HG02870 (cell line): ENCODE data around the gene ELL.

Source experiments
- ATAC-seq: cut with Tn5 transposase; IDR thresholded peaks from one replicate; pipeline ENCODE4 v1.9.1; 2021; ENCODE audit warnings: mild to moderate bottlenecking, moderate library complexity; ENCODE audit not compliant: unreplicated experiment

The ELL gene

GRCh38 chr19:18506101-18506930, 15.6 kb downstream of the ELL start:
- ATAC-seq: no peak

- no peak for ATAC-seq
These were observed 16.8 kb downstream of the ELL start for GRCh38 chr19:18504886-18505610.

GRCh38 chr19:18503971-18504885, 17.6 kb downstream of the ELL start:
- no peak for ATAC-seq

GRCh38 chr19:18503337-18503970, 18.4 kb downstream of the ELL start:
- no peak for ATAC-seq

DNA sequence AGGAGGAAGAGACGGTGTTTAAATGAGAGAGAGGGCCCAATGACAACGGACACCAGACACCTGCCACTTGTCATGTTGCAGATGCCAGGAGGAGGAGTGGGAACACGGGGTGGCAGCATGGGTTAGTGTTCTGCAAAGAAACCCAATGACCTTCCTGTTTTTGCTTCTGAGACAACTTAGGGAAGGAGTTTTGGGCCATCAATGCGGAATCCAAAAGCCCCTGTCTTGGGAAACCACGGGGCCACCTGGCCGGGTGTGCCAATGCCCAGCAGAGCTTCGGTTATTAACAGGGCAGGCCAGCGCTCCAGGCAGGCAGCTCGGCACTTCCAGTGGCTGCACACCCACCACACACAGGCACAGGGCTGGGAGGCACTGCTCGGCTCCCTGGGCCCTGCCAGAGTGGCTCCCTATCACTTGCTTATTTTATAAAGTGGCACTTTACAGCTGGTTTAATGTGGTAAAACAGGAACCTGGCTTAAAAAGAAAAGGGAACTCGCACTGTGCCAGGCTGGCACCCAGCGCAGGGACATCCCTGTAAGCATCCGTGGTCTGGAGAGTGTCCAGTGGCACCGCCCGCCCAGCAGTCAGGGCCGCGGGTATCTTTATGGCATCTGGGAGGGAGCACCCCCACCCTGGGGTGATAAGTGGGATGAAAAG, 19.1 kb downstream of the ELL start:
- no peak for ATAC-seq

DNA sequence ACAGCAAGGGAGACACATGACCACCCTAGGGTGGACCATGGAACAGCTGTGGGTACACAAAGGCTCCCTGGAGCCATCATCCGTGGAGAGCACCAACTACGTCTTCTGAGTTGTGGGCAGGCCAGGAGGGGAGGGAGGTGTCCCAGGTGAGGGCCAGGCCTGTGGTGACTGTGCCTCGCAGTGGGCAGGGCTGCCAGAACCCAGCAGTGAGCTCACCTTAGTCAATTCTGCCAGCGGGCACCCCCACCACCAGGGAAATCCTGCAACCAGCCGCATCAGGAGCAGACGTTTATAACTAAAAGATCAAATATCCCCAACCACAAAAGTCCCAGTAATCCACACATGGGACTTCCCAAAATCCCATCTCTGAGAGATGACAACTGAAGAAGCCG, 19.6 kb downstream of the ELL start:
- ATAC-seq: no peak

DNA sequence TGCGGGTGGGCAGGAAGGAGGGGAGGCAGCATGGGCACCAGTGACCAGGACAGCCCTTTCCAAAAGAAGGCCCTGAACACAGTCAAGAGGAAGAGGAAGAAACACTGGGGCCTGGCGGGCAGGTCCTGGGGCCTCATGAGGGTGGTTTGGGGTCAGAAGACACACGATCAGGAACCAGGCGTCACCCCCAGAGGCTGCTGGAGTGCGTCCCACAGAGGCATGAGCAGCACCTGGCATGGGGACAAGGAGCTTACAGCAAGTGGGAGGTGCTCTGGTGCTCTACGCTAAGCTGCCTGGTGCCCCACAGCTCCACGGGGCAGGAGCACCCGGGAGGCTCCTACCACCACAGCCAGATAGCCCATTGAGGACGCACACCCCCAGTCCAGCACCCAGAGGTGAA, 20.0 kb downstream of the ELL start:
- ATAC-seq: no peak

DNA sequence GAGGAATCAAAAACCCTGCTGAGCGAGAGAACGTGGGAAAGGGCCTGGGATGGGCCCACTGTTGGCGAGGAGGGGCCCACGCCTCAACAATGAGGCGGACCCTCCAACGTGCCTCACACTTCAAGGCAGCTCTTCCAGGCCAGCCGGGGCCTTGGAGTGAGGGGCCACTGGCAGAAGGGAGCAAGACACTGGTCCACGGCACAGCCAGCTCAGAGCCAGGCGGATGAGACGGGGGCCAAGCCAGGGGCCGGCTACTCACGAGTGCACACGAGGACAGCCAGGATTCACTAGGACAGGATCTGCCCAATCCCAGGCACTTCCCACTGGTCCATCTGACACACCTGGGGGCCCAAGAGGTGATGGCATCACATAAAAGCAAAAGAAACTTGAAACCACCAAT, 20.5 kb downstream of the ELL start:
- no peak for ATAC-seq

DNA sequence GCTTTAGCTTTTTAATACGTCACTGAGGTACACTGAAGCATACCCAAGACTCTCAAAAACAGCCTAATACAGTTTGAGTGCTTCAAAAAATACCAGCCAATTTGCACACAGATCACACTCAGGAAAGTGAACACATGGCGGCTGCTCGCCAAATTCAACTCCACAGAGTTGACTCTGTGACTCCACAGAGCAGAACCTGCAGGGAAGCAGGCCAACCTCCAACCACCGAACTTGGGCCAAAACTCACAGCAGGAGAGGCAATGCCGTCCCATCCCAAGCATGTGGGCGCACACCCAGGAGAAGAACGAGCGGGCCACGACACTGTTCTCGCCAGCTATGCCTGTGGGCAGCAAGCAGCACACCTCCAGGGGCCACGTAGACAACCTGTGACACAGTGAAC, 21.1 kb downstream of the ELL start:
- no peak for ATAC-seq

DNA sequence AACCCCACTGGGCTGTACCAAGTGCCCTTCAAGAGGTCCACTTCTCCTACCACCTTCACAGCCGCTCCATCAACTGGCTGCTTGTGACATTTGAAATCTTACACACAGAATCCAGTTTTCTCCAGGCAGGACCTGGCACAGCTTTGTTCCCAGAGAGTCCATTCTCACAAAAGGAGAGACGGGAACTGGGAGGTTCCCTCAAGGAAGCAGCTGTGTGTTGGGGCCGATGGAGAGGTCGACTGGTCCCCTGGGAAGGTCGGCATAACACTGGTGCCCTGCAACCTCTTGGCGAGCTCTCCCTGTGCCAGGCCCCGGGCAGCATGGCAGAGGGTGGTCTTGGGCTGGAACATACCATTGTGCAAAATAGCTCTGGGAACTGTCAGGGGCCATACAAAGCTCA, 21.5 kb downstream of the ELL start:
- no peak for ATAC-seq

DNA sequence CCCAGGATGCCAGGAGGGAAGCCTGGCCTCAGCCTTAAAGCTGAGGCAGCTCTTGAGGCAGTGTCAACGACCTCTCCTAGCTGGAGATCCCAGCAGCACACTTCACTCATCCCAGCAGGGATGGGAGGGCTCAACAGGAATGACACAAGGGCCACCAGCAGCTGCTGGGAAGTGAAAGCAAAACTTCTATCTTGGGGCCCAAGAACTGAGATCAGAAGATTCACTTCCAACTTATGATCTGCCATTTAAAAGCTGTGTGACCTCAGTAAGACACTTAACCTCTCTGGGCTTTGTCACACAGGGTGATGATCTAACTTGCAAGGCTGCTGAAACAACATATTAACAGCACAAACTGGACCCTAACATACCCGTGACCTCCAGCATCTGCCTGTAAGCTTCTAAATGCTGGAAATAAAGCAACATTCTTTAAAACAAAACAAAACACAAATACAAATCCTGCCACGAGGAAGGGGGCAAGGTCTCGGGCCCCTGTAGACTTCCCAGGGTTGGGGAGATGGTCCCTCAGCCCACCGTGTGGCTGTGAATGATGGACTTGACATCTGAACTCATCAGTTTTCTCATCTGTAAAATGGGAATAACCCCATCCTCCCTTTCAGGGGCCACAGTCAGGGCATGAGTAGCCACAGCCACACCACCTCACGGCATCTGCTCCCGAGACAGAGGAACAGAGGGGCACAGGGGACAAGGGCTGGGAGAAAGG, 22.7 kb downstream of the ELL start:
- no peak for ATAC-seq

DNA sequence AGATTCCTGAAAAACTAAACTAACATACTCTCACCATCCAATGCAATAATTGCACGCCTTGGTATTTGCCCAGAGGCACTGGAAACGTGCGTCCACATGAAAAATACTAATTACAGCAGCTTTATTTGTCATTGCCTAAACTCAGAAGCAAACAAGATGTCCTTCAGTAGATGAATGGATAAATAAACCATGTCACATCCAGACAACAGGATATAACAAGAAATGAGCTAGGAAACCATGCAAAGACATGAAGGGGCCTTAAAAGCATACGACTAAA, 25.0 kb downstream of the ELL start:
- no peak for ATAC-seq

DNA sequence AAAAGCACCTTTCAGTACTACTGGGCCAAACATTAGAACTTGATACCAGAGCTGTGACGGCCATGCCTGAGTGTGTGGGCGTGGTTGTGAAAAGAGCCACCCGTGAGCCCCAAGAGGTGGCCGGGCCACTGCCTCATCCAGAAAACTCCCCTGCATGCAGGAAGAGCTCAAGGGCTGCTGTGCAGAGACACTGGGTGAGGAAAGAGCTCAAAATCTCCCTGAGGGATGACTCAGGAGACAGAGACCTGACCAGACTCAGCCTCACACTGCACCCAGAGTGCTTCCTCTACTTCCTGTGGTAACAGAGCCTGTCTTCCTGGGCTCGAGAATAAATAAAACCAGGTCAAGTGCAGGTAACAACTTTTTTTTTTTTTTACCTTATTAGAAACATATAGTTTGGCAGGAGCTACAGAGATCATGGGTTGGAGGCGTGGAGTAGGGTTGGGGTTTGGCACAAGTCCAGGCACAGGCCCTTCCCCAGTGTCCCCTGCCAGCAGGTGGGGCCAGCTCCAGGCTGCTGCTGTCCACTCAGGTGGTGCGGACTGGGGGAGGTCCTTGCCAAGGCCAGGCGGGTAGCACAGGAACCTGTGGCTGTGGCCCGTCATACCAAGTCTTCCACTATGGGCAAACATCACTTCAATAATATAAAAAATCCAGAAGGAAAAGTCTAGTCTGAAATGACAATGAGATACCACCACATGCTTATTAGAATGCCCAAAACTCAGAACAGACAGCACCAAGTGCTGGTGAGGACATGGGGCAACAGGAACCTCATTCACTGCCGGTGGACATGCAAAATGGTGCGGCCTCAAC, 25.5 kb downstream of the ELL start:
- ATAC-seq: no peak

GRCh38 chr19:18495204-18495911, 26.5 kb downstream of the ELL start:
- ATAC-seq: no peak

- ATAC-seq: no peak
These were observed 27.6 kb downstream of the ELL start for GRCh38 chr19:18494267-18494607.

- ATAC-seq: no peak
These were observed 28.2 kb downstream of the ELL start for GRCh38 chr19:18493440-18494266.

DNA sequence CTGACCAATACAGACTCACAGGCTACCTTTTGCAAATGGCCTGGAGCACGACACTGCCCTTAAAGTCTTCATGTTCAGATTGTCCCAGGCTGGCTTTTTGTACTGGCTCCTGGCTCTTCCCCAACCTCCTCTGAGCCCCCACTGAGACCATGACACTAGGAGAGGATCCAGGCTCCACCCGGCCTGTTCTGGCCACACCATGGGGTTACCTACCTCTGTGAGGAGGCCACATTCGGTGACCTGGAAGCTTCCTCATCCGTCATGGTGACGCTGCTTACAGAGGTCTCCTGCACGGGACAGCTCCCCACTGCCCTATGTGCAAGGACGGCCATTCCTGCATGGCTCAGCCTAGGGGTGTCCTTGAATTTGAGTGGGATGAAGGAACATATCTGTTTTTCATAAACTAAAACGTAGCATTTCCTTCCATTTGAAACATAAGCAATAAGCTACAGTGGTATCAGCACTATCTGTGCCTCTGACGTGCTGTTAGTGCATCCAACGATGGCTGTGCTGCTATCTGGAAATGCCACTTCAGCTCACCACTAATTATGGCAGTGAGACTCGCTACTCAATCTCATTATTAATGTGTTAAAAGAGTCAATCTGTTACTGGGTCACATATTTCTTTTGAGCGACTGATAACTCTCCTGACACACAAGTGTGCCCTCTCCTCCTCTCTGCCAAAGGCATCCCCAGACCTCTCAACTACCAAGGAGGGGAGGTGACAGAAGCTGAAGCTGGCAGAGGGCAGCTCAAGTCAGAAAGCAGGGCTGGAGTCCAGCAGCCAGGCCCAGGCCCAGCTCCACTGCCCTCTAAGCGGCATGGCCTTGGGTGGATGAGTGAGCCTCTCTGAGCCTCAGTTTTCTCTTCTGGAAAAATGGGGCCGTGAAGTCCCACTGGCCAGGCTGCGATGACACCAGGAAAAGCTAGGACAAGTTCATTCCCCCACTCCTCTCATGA, 29.6 kb downstream of the ELL start:
- ATAC-seq: no peak
